Activated B cell treated with CpG ODN at 0.5 μM for 24 hours (primary cell): ENCODE data around the gene CC2D2A. TPM values are rescaled to one million over a fixed set of nuclear protein-coding genes. Genes with fewer than 3 reads are reported as not detected.

Experiments
- ATAC-seq: fragments of 200-7000 bp; cut with Tn5 transposase; one replicate; pipeline ENCODE4 v1.10.0; 2021; ENCODE audit warnings: low read depth, mild to moderate bottlenecking, moderate library complexity
- CTCF ChIA-PET: fragments of 350-600 bp; sonication (Branson Sonifier 250); formaldehyde crosslinking; loops from one replicate; lab custom pipeline; 2021; ENCODE audit warnings: antibody characterized with exemption; lab: Charles Lee
- POLR2A ChIA-PET: fragments of 350-600 bp; sonication (Branson Sonifier 250); formaldehyde crosslinking; loops from one replicate; lab custom pipeline; 2021; ENCODE audit warnings: antibody characterized with exemption; lab: Charles Lee
- DNase-seq: peaks from one replicate; pipeline ENCODE4 v3.0.0; 2022
- H3K27ac Mint-ChIP-seq: one replicate; pipeline ENCODE4 v1.8.0; 2020; ENCODE audit warnings: mixed read lengths
- H3K27me3 Mint-ChIP-seq: one replicate; pipeline ENCODE4 v1.8.0; 2021; ENCODE audit warnings: mixed read lengths
- H3K36me3 Mint-ChIP-seq: one replicate; pipeline ENCODE4 v1.8.0; 2021; ENCODE audit warnings: low read depth, mixed read lengths
- H3K4me1 Mint-ChIP-seq: one replicate; pipeline ENCODE4 v1.8.0; 2021; ENCODE audit warnings: mixed read lengths
- H3K4me3 Mint-ChIP-seq: one replicate; pipeline ENCODE4 v1.8.0; 2020; ENCODE audit warnings: mild to moderate bottlenecking, mixed read lengths
- H3K9me3 Mint-ChIP-seq: one replicate; pipeline ENCODE4 v1.8.0; 2020; ENCODE audit warnings: mixed read lengths
- intact Hi-C: fragments of 100-400 bp; cut with micrococcal nuclease; formaldehyde crosslinking; loops from one replicate; pipeline ENCODE4 v1.15.1; 2024
- total RNA-seq: library from RNA; stranded (reverse); gene quantifications from 2 replicates; pipeline ENCODE4 v1.2.3, GENCODE V29; 2022
- TF ChIP-seq, protein P1 (sequence below): fragments of 200-600 bp; IDR thresholded peaks from one replicate; pipeline ENCODE4 v1.8.0; 2022; ENCODE audit warnings: antibody characterized with exemption, mild to moderate bottlenecking

The CC2D2A gene
- total RNA-seq, 1 donor from 2014 or later, result not detected

GRCh38 chr4:15504041-15504440 lies 34.4 kb downstream of the CC2D2A start:
- intact Hi-C loops, result no loop called here
- no peaks in the 10 kb centered on the region for H3K9me3 Mint-ChIP-seq
- CTCF ChIA-PET, result no interaction called here

GRCh38 chr4:15506464-15506863 lies 36.8 kb downstream of the CC2D2A start:
- TF ChIP-seq, protein P1, sequence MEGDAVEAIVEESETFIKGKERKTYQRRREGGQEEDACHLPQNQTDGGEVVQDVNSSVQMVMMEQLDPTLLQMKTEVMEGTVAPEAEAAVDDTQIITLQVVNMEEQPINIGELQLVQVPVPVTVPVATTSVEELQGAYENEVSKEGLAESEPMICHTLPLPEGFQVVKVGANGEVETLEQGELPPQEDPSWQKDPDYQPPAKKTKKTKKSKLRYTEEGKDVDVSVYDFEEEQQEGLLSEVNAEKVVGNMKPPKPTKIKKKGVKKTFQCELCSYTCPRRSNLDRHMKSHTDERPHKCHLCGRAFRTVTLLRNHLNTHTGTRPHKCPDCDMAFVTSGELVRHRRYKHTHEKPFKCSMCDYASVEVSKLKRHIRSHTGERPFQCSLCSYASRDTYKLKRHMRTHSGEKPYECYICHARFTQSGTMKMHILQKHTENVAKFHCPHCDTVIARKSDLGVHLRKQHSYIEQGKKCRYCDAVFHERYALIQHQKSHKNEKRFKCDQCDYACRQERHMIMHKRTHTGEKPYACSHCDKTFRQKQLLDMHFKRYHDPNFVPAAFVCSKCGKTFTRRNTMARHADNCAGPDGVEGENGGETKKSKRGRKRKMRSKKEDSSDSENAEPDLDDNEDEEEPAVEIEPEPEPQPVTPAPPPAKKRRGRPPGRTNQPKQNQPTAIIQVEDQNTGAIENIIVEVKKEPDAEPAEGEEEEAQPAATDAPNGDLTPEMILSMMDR, result no peak
- Mint-ChIP-seq H3K4me1 (no peaks in the 10 kb centered on the region), H3K4me3 (no peak overlapping the region), H3K27me3 (no peaks in the 10 kb centered on the region), H3K27ac (no peak overlapping the region), H3K9me3 (no peaks in the 10 kb centered on the region), H3K36me3 (no peaks in the 10 kb centered on the region)
- ATAC-seq, result no peak
- CTCF ChIA-PET, result no interaction called here
- intact Hi-C loops, result no loop called here
- no peak for DNase-seq
- POLR2A ChIA-PET, result no interaction called here

More at GRCh38 chr4:15504041-15504440, 34.4 kb downstream of the CC2D2A start:
- ATAC-seq (no peak), DNase-seq (no peak)
- Mint-ChIP-seq H3K4me1 (no peaks in the 10 kb centered on the region), H3K4me3 (no peak overlapping the region), H3K36me3 (no peaks in the 10 kb centered on the region), H3K27ac (no peak overlapping the region), H3K27me3 (peaks cover 3% of the 10 kb centered on the region)
- TF ChIP-seq, protein P1, result no peak
- POLR2A ChIA-PET, result no interaction called here

DNA sequence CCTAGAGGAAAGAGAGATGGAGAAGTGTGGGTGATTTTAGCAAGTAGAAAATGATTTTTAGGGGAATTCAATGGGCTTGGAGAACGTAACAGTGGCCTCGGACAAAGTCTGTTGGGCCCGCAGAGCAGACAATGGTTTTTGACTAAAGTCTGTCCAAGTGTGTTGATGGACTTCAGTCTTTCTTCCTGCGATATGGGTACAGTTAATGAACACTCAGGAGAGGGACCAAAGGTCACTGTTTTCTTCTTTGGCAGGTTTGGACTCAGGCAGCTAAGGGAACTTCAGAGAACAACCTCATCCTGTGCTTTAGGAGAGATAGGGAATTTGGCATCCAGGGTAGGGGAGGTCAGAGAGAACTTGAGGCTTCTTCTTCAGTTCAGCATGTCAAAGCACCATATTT lies 38.0 kb downstream of the CC2D2A start:
- no peaks in the 10 kb centered on the region for H3K27me3 Mint-ChIP-seq
- ChIA-PET CTCF (no interaction called here), POLR2A (no interaction called here)
- intact Hi-C loops, result no loop called here
- no peak for DNase-seq
- H3K4me3 Mint-ChIP-seq, result no peak overlapping the region
- H3K4me1 Mint-ChIP-seq, result no peaks in the 10 kb centered on the region
- no peaks in the 10 kb centered on the region for H3K36me3 Mint-ChIP-seq
- ATAC-seq, result no peak
- H3K9me3 Mint-ChIP-seq, result no peaks in the 10 kb centered on the region
- H3K27ac Mint-ChIP-seq, result no peak overlapping the region
- TF ChIP-seq, protein P1, result no peak

DNA sequence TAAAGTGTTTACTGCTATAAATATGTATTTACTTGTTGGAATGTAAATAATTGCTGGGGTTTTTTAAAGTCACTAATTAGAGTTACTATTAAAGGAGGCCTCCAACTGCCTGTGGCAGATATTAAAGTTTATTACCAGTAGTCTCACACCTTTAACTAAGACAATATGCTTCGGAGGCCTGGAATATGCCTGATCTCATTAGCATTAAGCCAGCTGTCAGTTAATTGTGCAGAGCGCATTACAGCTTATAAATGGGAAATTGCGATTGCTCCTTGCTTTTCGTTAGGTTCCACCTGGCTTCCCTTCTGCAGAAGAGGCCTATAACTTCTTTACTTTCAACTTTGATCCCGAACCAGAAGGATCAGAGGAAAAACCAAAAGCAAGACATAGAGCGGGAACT lies 41.3 kb downstream of the CC2D2A start:
- no peak overlapping the region for H3K27ac Mint-ChIP-seq
- DNase-seq (no peak), ATAC-seq (no peak)
- no peaks in the 10 kb centered on the region for H3K27me3 Mint-ChIP-seq
- POLR2A ChIA-PET, result no interaction called here
- CTCF ChIA-PET, result no interaction called here
- H3K36me3 Mint-ChIP-seq, result no peaks in the 10 kb centered on the region
- no peaks in the 10 kb centered on the region for H3K9me3 Mint-ChIP-seq
- H3K4me3 Mint-ChIP-seq, result no peak overlapping the region
- H3K4me1 Mint-ChIP-seq, result no peaks in the 10 kb centered on the region
- TF ChIP-seq, protein P1, result no peak
- intact Hi-C loops, result no loop called here

DNA sequence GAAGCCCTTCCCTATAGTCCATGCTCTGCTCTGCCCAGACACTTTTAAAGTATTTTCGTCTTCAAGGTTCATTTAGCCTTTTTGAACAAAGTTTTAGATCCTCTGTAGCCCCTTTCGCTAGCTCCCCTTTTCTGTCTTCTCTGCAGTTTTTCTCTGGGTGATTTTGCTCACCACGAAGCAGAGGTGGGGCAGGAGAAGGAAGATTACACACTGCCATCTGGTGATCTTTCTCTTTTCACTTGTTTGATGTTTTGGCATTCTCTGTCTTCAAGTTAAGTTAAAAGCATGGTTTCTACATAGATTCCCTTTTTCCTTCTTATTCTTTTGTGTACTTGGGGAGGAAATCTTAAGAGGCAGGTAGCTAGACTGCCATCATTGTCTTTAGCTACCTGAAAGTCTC lies 43.9 kb downstream of the CC2D2A start:
- Mint-ChIP-seq H3K4me1 (no peaks in the 10 kb centered on the region), H3K27me3 (no peaks in the 10 kb centered on the region), H3K27ac (no peak overlapping the region), H3K36me3 (no peaks in the 10 kb centered on the region), H3K9me3 (no peaks in the 10 kb centered on the region), H3K4me3 (no peak overlapping the region)
- intact Hi-C loops, result no loop called here
- TF ChIP-seq, protein P1, result no peak
- no peak for ATAC-seq
- DNase-seq, result no peak
- CTCF ChIA-PET, result no interaction called here
- POLR2A ChIA-PET, result no interaction called here
